H1 (cell line): ENCODE data around the gene CLASP2. TPM values are rescaled to one million over a fixed set of nuclear protein-coding genes. Genes with fewer than 3 reads are reported as not detected.

Source experiments
- CTCF ChIA-PET: fragments of 300-600 bp; sonication (Branson Sonifier 250); formaldehyde crosslinking; loops from one replicate; lab custom pipeline; 2021; ENCODE audit not compliant: partially characterized antibody; lab: Charles Lee
- POLR2A ChIA-PET: fragments of 300-600 bp; sonication (Branson Sonifier 250); formaldehyde crosslinking; loops from one replicate; lab custom pipeline; 2021; ENCODE audit warnings: inconsistent platforms; ENCODE audit not compliant: partially characterized antibody; lab: Charles Lee
- DNase-seq, 2 experiments: peaks; one replicate each; pipeline versions ENCODE4 v3.0.0 to v3.0.0-alpha.2; 2010 to 2022; ENCODE audit warnings: low spot score in 2 of 2, low read depth in 1 of 2, mixed read lengths in 1 of 2
- FAIRE-seq: peaks from 2 replicates; lab custom pipeline; 2011; peaks lifted over from hg19 to GRCh38; lab: Jason Lieb, UNC
- H2AFZ ChIP-seq: 2 replicates; pipeline ENCODE4 v1.8.1; 2012; ENCODE audit warnings: low read length, inconsistent platforms
- H2AK5ac ChIP-seq: 2 replicates; pipeline ENCODE4 v1.6.1; 2013; ENCODE audit warnings: low read depth, low read length
- H2BK120ac ChIP-seq: replicated peaks from 2 replicates; pipeline ENCODE3; 2013; ENCODE audit warnings: low read depth, low read length, inconsistent platforms
- H2BK12ac ChIP-seq: 2 replicates; pipeline ENCODE4 v1.6.1; 2013; ENCODE audit warnings: low read depth, low read length
- H2BK15ac ChIP-seq: 2 replicates; pipeline ENCODE4 v1.6.1; 2013; ENCODE audit warnings: low read length
- H2BK20ac ChIP-seq: 2 replicates; pipeline ENCODE4 v1.6.1; 2013; ENCODE audit warnings: low read length
- H2BK5ac ChIP-seq: 2 replicates; pipeline ENCODE4 v1.6.1; 2013; ENCODE audit warnings: low read depth, low read length
- H3K14ac ChIP-seq: 2 replicates; pipeline ENCODE4 v1.6.1; 2013; ENCODE audit warnings: inconsistent platforms; ENCODE audit not compliant: insufficient read length
- H3K18ac ChIP-seq: 2 replicates; pipeline ENCODE4 v1.6.1; 2013; ENCODE audit warnings: low read length; ENCODE audit errors: extremely low read depth
- H3K23ac ChIP-seq: 2 replicates; pipeline ENCODE4 v1.6.1; 2013; ENCODE audit warnings: inconsistent platforms; ENCODE audit not compliant: insufficient read length
- H3K23me2 ChIP-seq: 2 replicates; pipeline ENCODE4 v1.6.1; 2013; ENCODE audit warnings: low read depth, low read length
- H3K27ac ChIP-seq: 2 replicates; pipeline ENCODE4 v1.6.1; 2011; ENCODE audit warnings: low read depth, low read length, inconsistent platforms
- H3K27me3 ChIP-seq, 4 experiments: replicated peaks in 1 of 4; 1 replicate in 1 of 4; 2 replicates in 3 of 4; pipeline versions ENCODE4 v1.6.1 to v1.8.1; 2011 to 2013; ENCODE audit warnings: low read length in 3 of 4, mild to moderate bottlenecking in 3 of 4, inconsistent platforms in 2 of 4, mixed read lengths in 2 of 4, moderate library complexity in 1 of 4; ENCODE audit not compliant: control insufficient read depth in 3 of 4, insufficient read depth in 3 of 4; ENCODE audit errors: extremely low read depth in 1 of 4
- H3K36me3 ChIP-seq, 4 experiments: 2 replicates each; pipeline versions ENCODE4 v1.6.1 to v1.8.1; 2011 to 2013; ENCODE audit warnings: mild to moderate bottlenecking in 4 of 4, low read length in 3 of 4, moderate library complexity in 2 of 4, control low read depth in 1 of 4, inconsistent platforms in 1 of 4; ENCODE audit not compliant: insufficient read depth in 4 of 4, control insufficient read depth in 2 of 4
- H3K4ac ChIP-seq: replicated peaks from 2 replicates; pipeline ENCODE3; 2013; ENCODE audit warnings: low read length, low read depth, mixed read lengths, inconsistent platforms; ENCODE audit not compliant: insufficient read length
- H3K4me1 ChIP-seq, 4 experiments: replicated peaks in 1 of 4; 1 replicate in 1 of 4; 2 replicates in 3 of 4; pipeline versions ENCODE4 v1.6.1 to v1.8.1; 2011 to 2013; ENCODE audit warnings: low read length in 3 of 4, inconsistent platforms in 2 of 4, mixed read lengths in 1 of 4; ENCODE audit not compliant: insufficient read depth in 4 of 4, control insufficient read depth in 3 of 4
- H3K4me2 ChIP-seq, 2 experiments: 2 replicates each; pipeline versions ENCODE4 v1.6.1 to v1.8.1; 2011 to 2013; ENCODE audit warnings: low read depth in 2 of 2, low read length in 2 of 2, control low read depth in 1 of 2, inconsistent platforms in 1 of 2, mild to moderate bottlenecking in 1 of 2; ENCODE audit not compliant: insufficient read depth in 1 of 2
- H3K4me3 ChIP-seq, 4 experiments: fragments of 200-600, 300-600 bp in 1 of 4; sonication (generic), shearing (Covaris generic), sonication (Bioruptor Twin) in 1 of 4; 2 replicates each; pipeline versions ENCODE4 v1.5.1 to v1.8.1; 2011 to 2016; ENCODE audit warnings: low read length in 4 of 4, low read depth in 3 of 4, control low read depth in 2 of 4, inconsistent platforms in 2 of 4, mild to moderate bottlenecking in 2 of 4, mixed read lengths in 1 of 4, moderate library complexity in 1 of 4; ENCODE audit not compliant: insufficient read depth in 2 of 4; ENCODE audit errors: extremely low read depth in 1 of 4
- H3K56ac ChIP-seq: replicated peaks from 2 replicates; pipeline ENCODE3; 2013; ENCODE audit warnings: low read depth, mild to moderate bottlenecking, mixed read lengths, low read length, inconsistent platforms; ENCODE audit not compliant: insufficient read length
- H3K79me1 ChIP-seq: 2 replicates; pipeline ENCODE4 v1.6.1; 2013; ENCODE audit warnings: low read depth, low read length, control low read depth
- H3K79me2 ChIP-seq, 2 experiments: 2 replicates each; pipeline versions ENCODE4 v1.6.1 to v1.8.1; 2012 to 2013; ENCODE audit warnings: low read length in 2 of 2, mild to moderate bottlenecking in 2 of 2, inconsistent platforms in 1 of 2; ENCODE audit not compliant: insufficient read depth in 2 of 2, control insufficient read depth in 1 of 2
- H3K9ac ChIP-seq, 4 experiments: replicated peaks in 1 of 4; 1 replicate in 1 of 4; 2 replicates in 3 of 4; pipeline versions ENCODE4 v1.6.1 to v1.8.1; 2011 to 2013; ENCODE audit warnings: low read depth in 3 of 4, low read length in 3 of 4, control low read depth in 2 of 4, mild to moderate bottlenecking in 2 of 4, moderate library complexity in 2 of 4, inconsistent platforms in 1 of 4; ENCODE audit errors: extremely low read depth in 1 of 4
- H3K9me3 ChIP-seq, 2 experiments: 2 replicates each; pipeline versions ENCODE4 v1.6.1 to v1.8.1; 2012 to 2013; ENCODE audit warnings: mild to moderate bottlenecking in 2 of 2, moderate library complexity in 2 of 2, control low read depth in 1 of 2, inconsistent platforms in 1 of 2, low read depth in 1 of 2, low read length in 1 of 2, mixed read lengths in 1 of 2; ENCODE audit not compliant: insufficient read depth in 2 of 2
- H4K20me1 ChIP-seq, 2 experiments: replicated peaks in 1 of 2; 2 replicates each; pipeline versions ENCODE3 to v1.8.1; 2011 to 2013; ENCODE audit warnings: inconsistent platforms in 2 of 2, low read length in 2 of 2, mild to moderate bottlenecking in 1 of 2; ENCODE audit not compliant: insufficient read depth in 2 of 2, control insufficient read depth in 1 of 2
- H4K5ac ChIP-seq: 2 replicates; pipeline ENCODE4 v1.6.1; 2013; ENCODE audit warnings: low read length, low read depth, mixed read lengths, inconsistent platforms; ENCODE audit not compliant: insufficient read length
- H4K8ac ChIP-seq: 2 replicates; pipeline ENCODE4 v1.8.0; 2013; ENCODE audit warnings: mild to moderate bottlenecking, moderate library complexity, low read length, inconsistent platforms; ENCODE audit not compliant: insufficient read depth; ENCODE audit errors: extremely low read depth
- H4K91ac ChIP-seq: replicated peaks from 2 replicates; pipeline ENCODE3; 2013; ENCODE audit warnings: low read length, mixed read lengths, inconsistent platforms; ENCODE audit not compliant: insufficient read length
- POLR2A ChIP-seq, 2 experiments: IDR thresholded peaks; 1 replicate in 1 of 2; 2 replicates in 1 of 2; pipeline ENCODE4 v1.6.1; 2011; ENCODE audit warnings: low read depth in 2 of 2, low read length in 2 of 2, mild to moderate bottlenecking in 2 of 2; ENCODE audit errors: control extremely low read depth in 1 of 2
- WGBS, 2 experiments: shearing (Covaris generic) in 1 of 2; methylation state at CpG; one replicate each; pipeline versions ENCODE4 v1.1.6 to v1.1.7; 2013 to 2015; ENCODE audit warnings: low lambda C conversion rate in 2 of 2, mixed read lengths in 2 of 2, inconsistent platforms in 1 of 2, low coverage in 1 of 2, missing lambda C conversion rate in 1 of 2; ENCODE audit not compliant: insufficient replicate concordance in 2 of 2, insufficient coverage in 1 of 2, insufficient read length in 1 of 2; ENCODE audit errors: extremely low coverage in 1 of 2, missing lambda C conversion rate in 1 of 2; 5-methylcytosine and 5-hydroxymethylcytosine counted together
- polyA plus RNA-seq, 7 experiments: library from polyadenylated mRNA; depleted of rRNA in 3 of 7; stranded (reverse) in 5 of 7; unstranded in 2 of 7; fragments of >200 nt in 5 of 7; fragments of 200-250 nt in 2 of 7; gene quantifications; 1 replicate in 5 of 7; 2 replicates in 1 of 7; 4 replicates in 1 of 7; pipeline versions ENCODE4 v1.2.1 to v1.2.3, GENCODE V29; 2011 to 2013; ENCODE audit warnings: missing spikeins in 2 of 7, mixed read lengths in 2 of 7
- total RNA-seq: library from RNA; stranded (reverse); fragmentation: NEBNext Ultra II Directional; extraction: Animal tissue kit (Norgen Biotek cat#: 25700); gene quantifications from 2 replicates; pipeline ENCODE4 v1.2.1, GENCODE V29; 2021

CLASP2 gene
- total and polyA plus RNA-seq, 2 of the 8 experiments (the other 6 are each of a cell fraction or from before 2014, with no cell fraction given) = 21.7 to 58.0 TPM

DNA sequence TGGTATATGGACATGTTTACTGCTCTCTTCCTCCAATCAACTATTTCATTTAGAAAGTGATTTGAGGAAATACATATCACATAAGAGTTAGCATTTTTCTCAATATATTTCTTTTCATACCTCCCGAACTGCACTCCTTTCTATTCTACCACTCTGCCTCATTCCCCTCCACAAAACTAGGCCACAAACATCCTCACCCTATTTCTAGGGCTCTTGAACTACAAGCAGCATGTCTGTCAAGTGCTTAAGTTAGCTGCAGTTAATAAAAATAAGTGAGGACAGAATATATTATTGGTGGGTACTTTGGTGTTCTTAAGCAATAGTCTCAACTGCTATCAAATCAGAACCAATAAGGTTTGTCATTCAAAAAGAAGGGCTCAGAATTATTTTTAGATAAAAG is 125.1 kb downstream of the CLASP2 start:
- CTCF ChIA-PET = no interaction called here
- Histone ChIP-seq H3K23ac (no peak overlapping the region), H3K23me2 (no peaks in the 10 kb centered on the region), H3K4me2 (no peak overlapping the region), H3K27me3 (no peaks in the 10 kb centered on the region), H3K4ac (no peak overlapping the region), H3K36me3 (peaks cover 0 to 13% (median under 1%) of the 10 kb centered on the region in 4 experiments; a peak in 4 of 8 replicates), H3K4me1 (no peaks in the 10 kb centered on the region), H3K14ac (no peak overlapping the region), H3K18ac (no peak overlapping the region), H3K27ac (no peak overlapping the region), H2BK15ac (no peak overlapping the region), H2BK20ac (no peak overlapping the region), H2BK5ac (no peak overlapping the region), H3K9me3 (no peaks in the 10 kb centered on the region), H3K9ac (no peak overlapping the region), H4K91ac (no peak overlapping the region), H3K4me3 (no peak overlapping the region), H4K20me1 (no peaks in the 10 kb centered on the region), H2AFZ (no peak overlapping the region), H2BK12ac (no peak overlapping the region), H4K8ac (no peak overlapping the region), H3K79me2 (no peaks in the 10 kb centered on the region), H3K56ac (no peak overlapping the region), H2BK120ac (no peak overlapping the region), H3K79me1 (no peaks in the 10 kb centered on the region), H4K5ac (no peak overlapping the region), H2AK5ac (no peak overlapping the region)
- WGBS, 2 experiments = 88 to 100% methylated on average over 1 of the region's 1 CpG
- DNase-seq (no peak), FAIRE-seq (no peak)
- POLR2A ChIA-PET = no interaction called here
- TF ChIP-seq POLR2A (IDR thresholded peaks at IDR 0.05; ENCODE audit: control extremely low read depth in 1 of 2, low read depth in 2 of 2, low read length in 2 of 2) = no peak
